H1 (cell line): ENCODE data around the gene MEF2A. TPM values are rescaled to one million over a fixed set of nuclear protein-coding genes. Genes with fewer than 3 reads are reported as not detected.

Source experiments
- CTCF ChIA-PET: fragments of 300-600 bp; sonication (Branson Sonifier 250); formaldehyde crosslinking; loops from one replicate; lab custom pipeline; 2021; ENCODE audit not compliant: partially characterized antibody; lab: Charles Lee
- POLR2A ChIA-PET: fragments of 300-600 bp; sonication (Branson Sonifier 250); formaldehyde crosslinking; loops from one replicate; lab custom pipeline; 2021; ENCODE audit warnings: inconsistent platforms; ENCODE audit not compliant: partially characterized antibody; lab: Charles Lee
- DNase-seq, 2 experiments: peaks; one replicate each; pipeline versions ENCODE4 v3.0.0 to v3.0.0-alpha.2; 2010 to 2022; ENCODE audit warnings: low spot score in 2 of 2, low read depth in 1 of 2, mixed read lengths in 1 of 2
- FAIRE-seq: peaks from 2 replicates; lab custom pipeline; 2011; peaks lifted over from hg19 to GRCh38; lab: Jason Lieb, UNC
- H2AFZ ChIP-seq: 2 replicates; pipeline ENCODE4 v1.8.1; 2012; ENCODE audit warnings: low read length, inconsistent platforms
- H2AK5ac ChIP-seq: 2 replicates; pipeline ENCODE4 v1.6.1; 2013; ENCODE audit warnings: low read depth, low read length
- H2BK120ac ChIP-seq: replicated peaks from 2 replicates; pipeline ENCODE3; 2013; ENCODE audit warnings: low read depth, low read length, inconsistent platforms
- H2BK12ac ChIP-seq: 2 replicates; pipeline ENCODE4 v1.6.1; 2013; ENCODE audit warnings: low read depth, low read length
- H2BK15ac ChIP-seq: 2 replicates; pipeline ENCODE4 v1.6.1; 2013; ENCODE audit warnings: low read length
- H2BK20ac ChIP-seq: 2 replicates; pipeline ENCODE4 v1.6.1; 2013; ENCODE audit warnings: low read length
- H2BK5ac ChIP-seq: 2 replicates; pipeline ENCODE4 v1.6.1; 2013; ENCODE audit warnings: low read depth, low read length
- H3K14ac ChIP-seq: 2 replicates; pipeline ENCODE4 v1.6.1; 2013; ENCODE audit warnings: inconsistent platforms; ENCODE audit not compliant: insufficient read length
- H3K18ac ChIP-seq: 2 replicates; pipeline ENCODE4 v1.6.1; 2013; ENCODE audit warnings: low read length; ENCODE audit errors: extremely low read depth
- H3K23ac ChIP-seq: 2 replicates; pipeline ENCODE4 v1.6.1; 2013; ENCODE audit warnings: inconsistent platforms; ENCODE audit not compliant: insufficient read length
- H3K23me2 ChIP-seq: 2 replicates; pipeline ENCODE4 v1.6.1; 2013; ENCODE audit warnings: low read depth, low read length
- H3K27ac ChIP-seq: 2 replicates; pipeline ENCODE4 v1.6.1; 2011; ENCODE audit warnings: low read depth, low read length, inconsistent platforms
- H3K27me3 ChIP-seq, 4 experiments: replicated peaks in 1 of 4; 1 replicate in 1 of 4; 2 replicates in 3 of 4; pipeline versions ENCODE4 v1.6.1 to v1.8.1; 2011 to 2013; ENCODE audit warnings: low read length in 3 of 4, mild to moderate bottlenecking in 3 of 4, inconsistent platforms in 2 of 4, mixed read lengths in 2 of 4, moderate library complexity in 1 of 4; ENCODE audit not compliant: control insufficient read depth in 3 of 4, insufficient read depth in 3 of 4; ENCODE audit errors: extremely low read depth in 1 of 4
- H3K36me3 ChIP-seq, 4 experiments: 2 replicates each; pipeline versions ENCODE4 v1.6.1 to v1.8.1; 2011 to 2013; ENCODE audit warnings: mild to moderate bottlenecking in 4 of 4, low read length in 3 of 4, moderate library complexity in 2 of 4, control low read depth in 1 of 4, inconsistent platforms in 1 of 4; ENCODE audit not compliant: insufficient read depth in 4 of 4, control insufficient read depth in 2 of 4
- H3K4ac ChIP-seq: replicated peaks from 2 replicates; pipeline ENCODE3; 2013; ENCODE audit warnings: low read length, low read depth, mixed read lengths, inconsistent platforms; ENCODE audit not compliant: insufficient read length
- H3K4me1 ChIP-seq, 4 experiments: replicated peaks in 1 of 4; 1 replicate in 1 of 4; 2 replicates in 3 of 4; pipeline versions ENCODE4 v1.6.1 to v1.8.1; 2011 to 2013; ENCODE audit warnings: low read length in 3 of 4, inconsistent platforms in 2 of 4, mixed read lengths in 1 of 4; ENCODE audit not compliant: insufficient read depth in 4 of 4, control insufficient read depth in 3 of 4
- H3K4me2 ChIP-seq, 2 experiments: 2 replicates each; pipeline versions ENCODE4 v1.6.1 to v1.8.1; 2011 to 2013; ENCODE audit warnings: low read depth in 2 of 2, low read length in 2 of 2, control low read depth in 1 of 2, inconsistent platforms in 1 of 2, mild to moderate bottlenecking in 1 of 2; ENCODE audit not compliant: insufficient read depth in 1 of 2
- H3K4me3 ChIP-seq, 4 experiments: fragments of 200-600, 300-600 bp in 1 of 4; sonication (generic), shearing (Covaris generic), sonication (Bioruptor Twin) in 1 of 4; 2 replicates each; pipeline versions ENCODE4 v1.5.1 to v1.8.1; 2011 to 2016; ENCODE audit warnings: low read length in 4 of 4, low read depth in 3 of 4, control low read depth in 2 of 4, inconsistent platforms in 2 of 4, mild to moderate bottlenecking in 2 of 4, mixed read lengths in 1 of 4, moderate library complexity in 1 of 4; ENCODE audit not compliant: insufficient read depth in 2 of 4; ENCODE audit errors: extremely low read depth in 1 of 4
- H3K56ac ChIP-seq: replicated peaks from 2 replicates; pipeline ENCODE3; 2013; ENCODE audit warnings: low read depth, mild to moderate bottlenecking, mixed read lengths, low read length, inconsistent platforms; ENCODE audit not compliant: insufficient read length
- H3K79me1 ChIP-seq: 2 replicates; pipeline ENCODE4 v1.6.1; 2013; ENCODE audit warnings: low read depth, low read length, control low read depth
- H3K79me2 ChIP-seq, 2 experiments: 2 replicates each; pipeline versions ENCODE4 v1.6.1 to v1.8.1; 2012 to 2013; ENCODE audit warnings: low read length in 2 of 2, mild to moderate bottlenecking in 2 of 2, inconsistent platforms in 1 of 2; ENCODE audit not compliant: insufficient read depth in 2 of 2, control insufficient read depth in 1 of 2
- H3K9ac ChIP-seq, 4 experiments: replicated peaks in 1 of 4; 1 replicate in 1 of 4; 2 replicates in 3 of 4; pipeline versions ENCODE4 v1.6.1 to v1.8.1; 2011 to 2013; ENCODE audit warnings: low read depth in 3 of 4, low read length in 3 of 4, control low read depth in 2 of 4, mild to moderate bottlenecking in 2 of 4, moderate library complexity in 2 of 4, inconsistent platforms in 1 of 4; ENCODE audit errors: extremely low read depth in 1 of 4
- H3K9me3 ChIP-seq, 2 experiments: 2 replicates each; pipeline versions ENCODE4 v1.6.1 to v1.8.1; 2012 to 2013; ENCODE audit warnings: mild to moderate bottlenecking in 2 of 2, moderate library complexity in 2 of 2, control low read depth in 1 of 2, inconsistent platforms in 1 of 2, low read depth in 1 of 2, low read length in 1 of 2, mixed read lengths in 1 of 2; ENCODE audit not compliant: insufficient read depth in 2 of 2
- H4K20me1 ChIP-seq, 2 experiments: replicated peaks in 1 of 2; 2 replicates each; pipeline versions ENCODE3 to v1.8.1; 2011 to 2013; ENCODE audit warnings: inconsistent platforms in 2 of 2, low read length in 2 of 2, mild to moderate bottlenecking in 1 of 2; ENCODE audit not compliant: insufficient read depth in 2 of 2, control insufficient read depth in 1 of 2
- H4K5ac ChIP-seq: 2 replicates; pipeline ENCODE4 v1.6.1; 2013; ENCODE audit warnings: low read length, low read depth, mixed read lengths, inconsistent platforms; ENCODE audit not compliant: insufficient read length
- H4K8ac ChIP-seq: 2 replicates; pipeline ENCODE4 v1.8.0; 2013; ENCODE audit warnings: mild to moderate bottlenecking, moderate library complexity, low read length, inconsistent platforms; ENCODE audit not compliant: insufficient read depth; ENCODE audit errors: extremely low read depth
- H4K91ac ChIP-seq: replicated peaks from 2 replicates; pipeline ENCODE3; 2013; ENCODE audit warnings: low read length, mixed read lengths, inconsistent platforms; ENCODE audit not compliant: insufficient read length
- CBX5 ChIP-seq: fragments of 300-800, 300-1000 bp; sonication (generic); IDR thresholded peaks from 2 replicates; pipeline ENCODE4 v1.7.1; 2016; ENCODE audit warnings: antibody characterized with exemption, low read length, low read depth
- CEBPB ChIP-seq: IDR thresholded peaks from 2 replicates; pipeline ENCODE4 v1.6.1; 2012; ENCODE audit warnings: low read depth, low read length
- CTBP2 ChIP-seq: IDR thresholded peaks from 2 replicates; pipeline ENCODE4 v1.7.0; 2011; ENCODE audit warnings: borderline replicate concordance, mild to moderate bottlenecking, moderate library complexity, mixed read lengths, low read length; ENCODE audit not compliant: insufficient read depth, insufficient read length
- FOSL1 ChIP-seq: IDR thresholded peaks from 2 replicates; pipeline ENCODE4 v1.6.1; 2011; ENCODE audit warnings: mild to moderate bottlenecking, low read depth, low read length, moderate library complexity; ENCODE audit not compliant: insufficient read depth
- HDAC6 ChIP-seq: IDR thresholded peaks from one replicate; pipeline ENCODE4 v1.7.1; 2012; ENCODE audit warnings: low read depth, mild to moderate bottlenecking, inconsistent platforms, low read length, moderate library complexity
- KDM1A ChIP-seq: fragments of 200-600, 300-600 bp; sonication (generic); IDR thresholded peaks from 2 replicates; pipeline ENCODE4 v1.7.1; 2016; ENCODE audit warnings: mild to moderate bottlenecking, low read length, borderline replicate concordance
- MAX ChIP-seq: IDR thresholded peaks from 2 replicates; pipeline ENCODE4 v1.6.1; 2012; ENCODE audit warnings: inconsistent platforms
- PHF8 ChIP-seq: fragments of 200-600 bp; sonication (generic); conservative IDR thresholded peaks from 2 replicates; pipeline ENCODE4 v1.7.1; 2012; ENCODE audit warnings: low read depth, mild to moderate bottlenecking, inconsistent platforms, low read length, moderate library complexity
- SP2 ChIP-seq: IDR thresholded peaks from 2 replicates; pipeline ENCODE4 v1.6.1; 2012; ENCODE audit warnings: mild to moderate bottlenecking, low read length, inconsistent platforms
- SP4 ChIP-seq: IDR thresholded peaks from 2 replicates; pipeline ENCODE4 v1.6.1; 2012; ENCODE audit warnings: low read length, inconsistent platforms
- SUZ12 ChIP-seq: fragments of 200-600 bp; sonication (generic); IDR thresholded peaks from 2 replicates; pipeline ENCODE4 v1.6.1; 2012; ENCODE audit warnings: mild to moderate bottlenecking, inconsistent platforms, low read length, moderate library complexity, mixed read lengths
- WGBS, 2 experiments: shearing (Covaris generic) in 1 of 2; methylation state at CpG; one replicate each; pipeline versions ENCODE4 v1.1.6 to v1.1.7; 2013 to 2015; ENCODE audit warnings: low lambda C conversion rate in 2 of 2, mixed read lengths in 2 of 2, inconsistent platforms in 1 of 2, low coverage in 1 of 2, missing lambda C conversion rate in 1 of 2; ENCODE audit not compliant: insufficient replicate concordance in 2 of 2, insufficient coverage in 1 of 2, insufficient read length in 1 of 2; ENCODE audit errors: extremely low coverage in 1 of 2, missing lambda C conversion rate in 1 of 2; 5-methylcytosine and 5-hydroxymethylcytosine counted together
- polyA plus RNA-seq, 7 experiments: library from polyadenylated mRNA; depleted of rRNA in 3 of 7; stranded (reverse) in 5 of 7; unstranded in 2 of 7; fragments of >200 nt in 5 of 7; fragments of 200-250 nt in 2 of 7; gene quantifications; 1 replicate in 5 of 7; 2 replicates in 1 of 7; 4 replicates in 1 of 7; pipeline versions ENCODE4 v1.2.1 to v1.2.3, GENCODE V29; 2011 to 2013; ENCODE audit warnings: missing spikeins in 2 of 7, mixed read lengths in 2 of 7
- total RNA-seq: library from RNA; stranded (reverse); fragmentation: NEBNext Ultra II Directional; extraction: Animal tissue kit (Norgen Biotek cat#: 25700); gene quantifications from 2 replicates; pipeline ENCODE4 v1.2.1, GENCODE V29; 2021

Gene MEF2A
- total and polyA plus RNA-seq, 2 of the 8 experiments (the other 6 are each of a cell fraction or from before 2014, with no cell fraction given) = 15.6 to 22.5 TPM

- H3K4ac ChIP-seq = no peak overlapping the region
- H3K23me2 ChIP-seq = peaks cover 10% of the 10 kb centered on the region; the same call in 1 of the 2 replicates
- no peak overlapping the region for H2AFZ ChIP-seq
- H3K56ac ChIP-seq = no peak overlapping the region
- no peak for DNase-seq
- H2BK5ac ChIP-seq = no peak overlapping the region
- no peak overlapping the region for H4K5ac ChIP-seq
- no peak overlapping the region for H3K23ac ChIP-seq
- H2BK120ac ChIP-seq = no peak overlapping the region
- H3K9me3 ChIP-seq = no peaks in the 10 kb centered on the region
- POLR2A ChIA-PET = no interaction called here
- H3K14ac ChIP-seq = no peak overlapping the region
- H2BK15ac ChIP-seq = no peak overlapping the region
- H2AK5ac ChIP-seq = no peak overlapping the region
- WGBS, 2 experiments = 92% methylated on average over 2 of the region's 2 CpGs; no CpG with 5 or more reads in 1 of the 2 experiments
- H2BK20ac ChIP-seq = no peak overlapping the region
- H3K9ac ChIP-seq = no peak overlapping the region
- H3K4me3 ChIP-seq = no peak overlapping the region
- H4K91ac ChIP-seq = no peak overlapping the region
- no peak for FAIRE-seq
- no peak overlapping the region for H3K18ac ChIP-seq
- peaks cover 2 to 18% (median 6%) of the 10 kb centered on the region in 4 experiments; a peak in 6 of 7 replicates for H3K4me1 ChIP-seq
- H4K8ac ChIP-seq = no peak overlapping the region
- no peaks in the 10 kb centered on the region for H3K36me3 ChIP-seq
- H3K79me1 ChIP-seq = no peaks in the 10 kb centered on the region
- CTCF ChIA-PET = interaction anchor here (1.0 to 1.8 kb wide), 6 partner anchors 11 to 160 kb away, joined by 3 to 6 read pairs (median 3); no protein-coding TSS in a partner anchor
- no peaks in the 10 kb centered on the region for H3K27me3 ChIP-seq
- H3K79me2 ChIP-seq = peaks cover 0 to 8% of the 10 kb centered on the region in 2 experiments; a peak in 3 of 4 replicates
- no peak overlapping the region for H2BK12ac ChIP-seq
- peaks cover 0 to 1% of the 10 kb centered on the region in 2 experiments for H4K20me1 ChIP-seq
- H3K4me2 ChIP-seq = no peak overlapping the region
- H3K27ac ChIP-seq = no peak overlapping the region
- TF ChIP-seq PHF8 = no peak
- TF ChIP-seq SUZ12 = no peak
- TF ChIP-seq MAX = no peak
- TF ChIP-seq CTBP2 = no peak
- TF ChIP-seq KDM1A = no peak
- no peak for TF ChIP-seq HDAC6
- TF ChIP-seq CEBPB = no peak
- TF ChIP-seq FOSL1 = no peak
- no peak for TF ChIP-seq SP4
- no peak for TF ChIP-seq CBX5
- TF ChIP-seq SP2 = no peak
Measured at GRCh38 chr15:99562238-99562637, 3.5 kb upstream of the MEF2A start.
